GM19238 (cell line): Measurements from ENCODE around the gene NPIPA2.
"Not testable (repeated sequence)": the region's sequence is repeated elsewhere in the genome, so short reads cannot be mapped to it uniquely, and the experiment has no call there.

Source experiments
- DNase-seq: peaks from one replicate; pipeline ENCODE4 v3.0.0; 2011; ENCODE audit warnings: low spot score; ENCODE audit not compliant: insufficient read length

Gene NPIPA2

GRCh38 chr16:14742273-14743128 lies at the start of gene NPIPA2:
NPIPA2 (plus strand) TSS chr16:14742533; CDS start chr16:14748066, 5,533 bp downstream.
- DNase-seq, result not testable (repeated sequence)

GRCh38 chr16:14694129-14694528 lies 48.2 kb upstream of the NPIPA2 start, which contains the start of gene PLA2G10:
PLA2G10 (minus strand) TSS chr16:14694308; CDS start chr16:14694229, 79 bp downstream.
- DNase-seq, result not testable (repeated sequence)

GRCh38 chr16:14701859-14702258 lies 40.5 kb upstream of the NPIPA2 start:
- DNase-seq, result not testable (repeated sequence)

- DNase-seq, result not testable (repeated sequence)
Measured at GRCh38 chr16:14702672-14703071, 39.7 kb upstream of the NPIPA2 start.

GRCh38 chr16:14703156-14704011 lies 38.9 kb upstream of the NPIPA2 start, which contains the start of gene NPIPA3:
NPIPA3 (plus strand) TSS chr16:14703411; CDS start chr16:14708944, 5,533 bp downstream.
- DNase-seq, result not testable (repeated sequence)

GRCh38 chr16:14733233-14733632 lies 9.1 kb upstream of the NPIPA2 start:
- not testable (repeated sequence) for DNase-seq

GRCh38 chr16:14740832-14741385 lies 1.4 kb upstream of the NPIPA2 start:
- not testable (repeated sequence) for DNase-seq

GRCh38 chr16:14741794-14742193 lies 539 bp upstream of the NPIPA2 start:
- DNase-seq, result not testable (repeated sequence)

- not testable (repeated sequence) for DNase-seq
Measured at GRCh38 chr16:14773654-14774053, 31.3 kb downstream of the NPIPA2 start.

- DNase-seq, result not testable (repeated sequence)
Measured at GRCh38 chr16:14775624-14776023, 33.3 kb downstream of the NPIPA2 start.

- not testable (repeated sequence) for DNase-seq
Measured at GRCh38 chr16:14776763-14777162, 34.4 kb downstream of the NPIPA2 start.

GRCh38 chr16:14779368-14779877 lies 37.1 kb downstream of the NPIPA2 start:
- DNase-seq, result not testable (repeated sequence)

- DNase-seq, result not testable (repeated sequence)
Measured at GRCh38 chr16:14786180-14786579, 43.8 kb downstream of the NPIPA2 start.

- not testable (repeated sequence) for DNase-seq
Measured at GRCh38 chr16:14789577-14789976, 47.2 kb downstream of the NPIPA2 start.

GRCh38 chr16:14790320-14790956 lies 48.1 kb downstream of the NPIPA2 start:
- DNase-seq, result not testable (repeated sequence)

GRCh38 chr16:14792914-14793313 lies 50.6 kb downstream of the NPIPA2 start:
- DNase-seq, result not testable (repeated sequence)

- DNase-seq, result not testable (repeated sequence)
Measured at GRCh38 chr16:14797558-14797957, 55.2 kb downstream of the NPIPA2 start.

- not testable (repeated sequence) for DNase-seq
Measured at GRCh38 chr16:14803577-14803976, 61.2 kb downstream of the NPIPA2 start.

GRCh38 chr16:14807184-14807678 lies 64.9 kb downstream of the NPIPA2 start:
- DNase-seq, result not testable (repeated sequence)

- DNase-seq, result not testable (repeated sequence)
Measured at GRCh38 chr16:14813890-14814289, 71.6 kb downstream of the NPIPA2 start.
